Fibroblast of the conjunctiva (primary cell): ENCODE data around the gene HOMER2.
"Not testable (repeated sequence)": the region's sequence is repeated elsewhere in the genome, so short reads cannot be mapped to it uniquely, and the experiment has no call there.

Source experiments
- DNase-seq: peaks from one replicate; pipeline ENCODE4 v3.0.0-alpha.2; 2010; ENCODE audit warnings: low read depth

Gene HOMER2

GRCh38 chr15:82894971-82895520, 57.5 kb downstream of the HOMER2 start:
- no peak for DNase-seq

GRCh38 chr15:82893473-82893872, 59.0 kb downstream of the HOMER2 start:
- DNase-seq: not testable (repeated sequence)

GRCh38 chr15:82892573-82892972, 59.9 kb downstream of the HOMER2 start:
- DNase-seq: no peak

- no peak for DNase-seq
These were observed 61.5 kb downstream of the HOMER2 start for GRCh38 chr15:82890995-82891390.

- DNase-seq: no peak
These were observed 62.1 kb downstream of the HOMER2 start for GRCh38 chr15:82890338-82890994.

GRCh38 chr15:82882273-82882928, 70.1 kb downstream of the HOMER2 start:
- DNase-seq: no peak

GRCh38 chr15:82881747-82882146, 70.8 kb downstream of the HOMER2 start:
- no peak for DNase-seq

- no peak for DNase-seq
These were observed 71.8 kb downstream of the HOMER2 start for GRCh38 chr15:82880704-82881103.

- no peak for DNase-seq
These were observed 74.2 kb downstream of the HOMER2 start for GRCh38 chr15:82878325-82878724.

GRCh38 chr15:82877825-82878224, 74.7 kb downstream of the HOMER2 start:
- no peak for DNase-seq

GRCh38 chr15:82875411-82876003, 77.0 kb downstream of the HOMER2 start:
- DNase-seq: no peak

GRCh38 chr15:82874961-82875360, 77.6 kb downstream of the HOMER2 start:
- DNase-seq: no peak

GRCh38 chr15:82874267-82874666, 78.3 kb downstream of the HOMER2 start:
- DNase-seq: no peak

- DNase-seq: no peak
These were observed 79.4 kb downstream of the HOMER2 start for GRCh38 chr15:82873000-82873680.

GRCh38 chr15:82871832-82872484, 80.6 kb downstream of the HOMER2 start:
- DNase-seq: no peak

- no peak for DNase-seq
These were observed 81.2 kb downstream of the HOMER2 start for GRCh38 chr15:82871358-82871757.

- no peak for DNase-seq
These were observed 81.7 kb downstream of the HOMER2 start for GRCh38 chr15:82870727-82871320.

- DNase-seq: not testable (repeated sequence)
These were observed 86.5 kb downstream of the HOMER2 start for GRCh38 chr15:82865981-82866380.

- not testable (repeated sequence) for DNase-seq
These were observed 86.9 kb downstream of the HOMER2 start for GRCh38 chr15:82865581-82865980.

- DNase-seq: no peak
These were observed 87.6 kb downstream of the HOMER2 start for GRCh38 chr15:82864967-82865366.

- DNase-seq: no peak
These were observed 89.6 kb downstream of the HOMER2 start for GRCh38 chr15:82862886-82863285.

GRCh38 chr15:82858932-82859331, 93.6 kb downstream of the HOMER2 start:
- DNase-seq: no peak
